ENCODE results near the gene PFN1. TPM values are rescaled to one million over a fixed set of nuclear protein-coding genes. Genes with fewer than 3 reads are reported as not detected.
"Not testable (repeated sequence)": the region's sequence is repeated elsewhere in the genome, so short reads cannot be mapped to it uniquely, and the experiment has no call there.

The PFN1 gene
- total and polyA plus RNA-seq, 3 donors from 2014 or later: 244 to 349 (median 257) TPM

- intact Hi-C loops (cut with DNase I; ENCODE audit: low total_unique reads): no loop called here
These were observed 39.4 kb downstream of the PFN1 start for GRCh38 chr17:4908711-4909496.

DNA sequence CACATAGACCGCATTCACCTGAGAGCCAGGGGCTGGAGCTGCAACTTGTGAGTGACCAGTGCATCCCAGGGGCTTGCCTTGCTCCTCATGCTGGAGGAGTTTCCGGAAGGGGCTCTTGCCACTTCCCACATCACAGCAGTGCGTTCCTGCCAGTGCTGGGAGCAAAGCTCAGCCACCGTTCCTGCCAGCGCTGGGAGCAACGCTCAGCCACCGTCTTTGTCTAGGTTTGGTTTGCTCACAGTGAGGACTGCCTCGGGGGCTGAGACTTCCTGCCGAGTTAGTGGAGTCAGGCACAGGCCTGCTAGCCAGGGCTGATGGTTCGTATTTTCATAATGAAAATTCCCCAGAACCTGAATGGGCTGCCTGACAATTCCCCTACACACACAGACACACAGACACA is 40.0 kb downstream of the PFN1 start:
- WGBS, 2 donors: 57 to 90% methylated on average over 2 to 10 of the region's 10 CpGs
- no peak for DNase-seq
- H3K27ac ChIP-seq: no peak overlapping the region

More at GRCh38 chr17:4908711-4909496, 39.4 kb downstream of the PFN1 start:
- TF ChIP-seq CTCF (IDR thresholded peaks at IDR 0.05): peak; percentile 57 to 87 (median 82)
- TF ChIP-seq POLR2A (IDR thresholded peaks at IDR 0.05): no peak
- DNase-seq: peak; percentile 91
- Histone ChIP-seq H3K4me1 (peaks cover 7% of the 10 kb centered on the region), H3K9me3 (no peaks in the 10 kb centered on the region), H3K27me3 (no peaks in the 10 kb centered on the region), H3K4me3 (no peak overlapping the region), H3K27ac (peak overlapping the region in 1 of 2 donors; percentile 55), H3K36me3 (ENCODE audit: low read depth, missing control alignments) (no peaks in the 10 kb centered on the region)
- WGBS, 2 donors: 17 to 46% methylated on average over 16 to 20 of the region's 20 CpGs

GRCh38 chr17:4906642-4907041 is 41.7 kb downstream of the PFN1 start:
- H3K9me3 ChIP-seq; intact Hi-C loops (cut with DNase I; ENCODE audit: low total_unique reads); H3K27me3 ChIP-seq; DNase-seq; H3K27ac ChIP-seq; H3K4me3 ChIP-seq; H3K36me3 ChIP-seq (ENCODE audit: low read depth, missing control alignments): not testable (repeated sequence)
- peaks cover 12% of the 10 kb centered on the region for H3K4me1 ChIP-seq

More for the DNA sequence above, 40.0 kb downstream of the PFN1 start:
- H3K9me3 ChIP-seq: no peaks in the 10 kb centered on the region
- no peak overlapping the region for H3K4me3 ChIP-seq
- H3K27me3 ChIP-seq: no peaks in the 10 kb centered on the region
- no peak for TF ChIP-seq CTCF (IDR thresholded peaks at IDR 0.05)
- TF ChIP-seq POLR2A (IDR thresholded peaks at IDR 0.05): no peak
- no peaks in the 10 kb centered on the region for H3K36me3 ChIP-seq (ENCODE audit: low read depth, missing control alignments)
- peaks cover 7% of the 10 kb centered on the region for H3K4me1 ChIP-seq
- intact Hi-C loops (cut with DNase I; ENCODE audit: low total_unique reads): no loop called here

GRCh38 chr17:4903051-4903818 is 45.1 kb downstream of the PFN1 start, which contains the start of gene CHRNE:
Gene CHRNE, minus strand, starts transcription at chr17:4903098. Its CDS starts 35 bp downstream, at chr17:4903063.
- TF ChIP-seq POLR2A (IDR thresholded peaks at IDR 0.05) (no peak), CTCF (IDR thresholded peaks at IDR 0.05) (peak; percentile 57 to 82 (median 80))
- peak; percentile 93 for DNase-seq
- H3K27me3 ChIP-seq: no peaks in the 10 kb centered on the region
- no peaks in the 10 kb centered on the region for H3K36me3 ChIP-seq (ENCODE audit: low read depth, missing control alignments)
- no peaks in the 10 kb centered on the region for H3K9me3 ChIP-seq
- H3K4me1 ChIP-seq: peaks cover 8% of the 10 kb centered on the region
- H3K4me3 ChIP-seq: peak within 1 kb of the TSS; percentile 20 to 42
- no peak within 1 kb of the TSS for H3K27ac ChIP-seq
- WGBS, 2 donors: 29 to 31% methylated on average over 10 of the region's 10 CpGs
- intact Hi-C loops (cut with DNase I; ENCODE audit: low total_unique reads): no loop called here

DNA sequence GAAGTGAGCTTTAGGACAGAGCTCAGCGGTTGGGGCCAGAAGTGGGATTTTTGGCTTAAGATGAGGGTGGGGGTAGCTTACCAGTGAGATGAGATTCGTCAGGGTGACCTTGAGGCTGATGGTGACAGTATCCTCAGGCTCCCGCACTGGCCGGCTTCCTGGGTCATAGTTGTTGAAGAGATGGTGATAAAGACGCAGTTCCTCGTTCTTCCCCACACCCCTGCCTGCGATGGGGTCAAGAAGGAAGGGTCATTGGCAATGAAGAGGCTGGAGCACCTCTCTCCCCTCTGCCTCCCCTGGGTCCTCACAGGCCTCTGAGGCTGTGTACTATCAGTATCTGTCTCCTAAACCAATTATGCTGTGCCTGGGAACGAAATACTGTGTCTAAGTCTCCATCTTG is 45.8 kb downstream of the PFN1 start:
- H3K4me1 ChIP-seq: peaks cover 8% of the 10 kb centered on the region
- DNase-seq: no peak
- intact Hi-C loops (cut with DNase I; ENCODE audit: low total_unique reads): no loop called here
- H3K36me3 ChIP-seq (ENCODE audit: low read depth, missing control alignments): no peaks in the 10 kb centered on the region
- no peaks in the 10 kb centered on the region for H3K9me3 ChIP-seq
- TF ChIP-seq CTCF (IDR thresholded peaks at IDR 0.05): no peak
- no peak for TF ChIP-seq POLR2A (IDR thresholded peaks at IDR 0.05)
- H3K4me3 ChIP-seq: no peak overlapping the region
- no peak overlapping the region for H3K27ac ChIP-seq
- 33 to 39% methylated on average over 8 of the region's 8 CpGs for WGBS, 2 donors
- no peaks in the 10 kb centered on the region for H3K27me3 ChIP-seq

Measured in testis (tissue), 3 donors.